ENCODE results near the gene TM6SF1.
"Not testable (repeated sequence)": the region's sequence is repeated elsewhere in the genome, so short reads cannot be mapped to it uniquely, and the experiment has no call there.

TM6SF1 gene

GRCh38 chr15:83118968-83119367 is 11.5 kb downstream of the TM6SF1 start:
- DNase-seq: no peak

GRCh38 chr15:83119968-83120581 is 12.6 kb downstream of the TM6SF1 start:
- DNase-seq: no peak

GRCh38 chr15:83123529-83123928 is 16.1 kb downstream of the TM6SF1 start:
- no peak for DNase-seq

- DNase-seq: no peak
These were observed 20.2 kb downstream of the TM6SF1 start for GRCh38 chr15:83127547-83128150.

- DNase-seq: no peak
These were observed 22.3 kb downstream of the TM6SF1 start for GRCh38 chr15:83129791-83130190.

GRCh38 chr15:83132861-83133523 is 25.5 kb downstream of the TM6SF1 start:
- no peak for DNase-seq

GRCh38 chr15:83142151-83142550 is 34.7 kb downstream of the TM6SF1 start:
- not testable (repeated sequence) for DNase-seq

- no peak for DNase-seq
These were observed 37.3 kb downstream of the TM6SF1 start for GRCh38 chr15:83144771-83145170.

- no peak for DNase-seq
These were observed 45.8 kb downstream of the TM6SF1 start for GRCh38 chr15:83153288-83153687.

GRCh38 chr15:83155942-83156341 is 48.5 kb downstream of the TM6SF1 start:
- DNase-seq: no peak

- DNase-seq: no peak
These were observed 50.9 kb downstream of the TM6SF1 start for GRCh38 chr15:83158393-83158792.

GRCh38 chr15:83160741-83161140 is 53.3 kb downstream of the TM6SF1 start:
- DNase-seq: no peak

GRCh38 chr15:83163032-83163431 is 55.6 kb downstream of the TM6SF1 start:
- DNase-seq: no peak

GRCh38 chr15:83164111-83164770 is 56.8 kb downstream of the TM6SF1 start:
- no peak for DNase-seq

GRCh38 chr15:83164771-83165404 is 57.4 kb downstream of the TM6SF1 start:
- no peak for DNase-seq

GRCh38 chr15:83166218-83166617 is 58.8 kb downstream of the TM6SF1 start:
- DNase-seq: no peak

GRCh38 chr15:83166830-83167229 is 59.4 kb downstream of the TM6SF1 start:
- no peak for DNase-seq

- not testable (repeated sequence) for DNase-seq
These were observed 62.1 kb downstream of the TM6SF1 start for GRCh38 chr15:83169576-83169975.

GRCh38 chr15:83170474-83171165 is 63.2 kb downstream of the TM6SF1 start:
- DNase-seq: no peak

GRCh38 chr15:83174891-83175290 is 67.4 kb downstream of the TM6SF1 start:
- DNase-seq: no peak

GRCh38 chr15:83178390-83178789 is 70.9 kb downstream of the TM6SF1 start:
- no peak for DNase-seq

GRCh38 chr15:83178869-83179325 is 71.5 kb downstream of the TM6SF1 start:
- no peak for DNase-seq

- DNase-seq: no peak
These were observed 78.1 kb downstream of the TM6SF1 start for GRCh38 chr15:83185561-83185960.

Measured in NCI-H748 treated with DMSO at 0.1 percent for 48 hours (cell line).